SU-DHL-6 (cell line): ENCODE data around the gene SIL1.

Experiments used
- H2AFZ ChIP-seq: fragments of 200-600 bp; sonication (generic); 2 replicates; pipeline ENCODE4 v1.6.1; 2014; ENCODE audit warnings: low read depth, mild to moderate bottlenecking, moderate library complexity, mixed read lengths, antibody characterized with exemption, low read length; ENCODE audit not compliant: severe bottlenecking
- H3F3A ChIP-seq: fragments of 200-600 bp; shearing (Covaris generic); 2 replicates; pipeline ENCODE4 v1.6.0; 2016; ENCODE audit warnings: antibody characterized with exemption, mild to moderate bottlenecking; ENCODE audit not compliant: insufficient read depth
- H3K27ac ChIP-seq: fragments of 200-600 bp; sonication (generic); 2 replicates; pipeline ENCODE4 v1.5.1; 2016; ENCODE audit warnings: low read depth, mild to moderate bottlenecking, low read length, moderate library complexity, mixed read lengths
- H3K27me3 ChIP-seq: fragments of 200-600 bp; sonication (generic), shearing (Covaris generic); 2 replicates; pipeline ENCODE4 v1.6.0; 2014; ENCODE audit warnings: mild to moderate bottlenecking, low read length
- H3K36me3 ChIP-seq: fragments of 200-600 bp; sonication (generic); 2 replicates; pipeline ENCODE4 v1.6.1; 2014; ENCODE audit warnings: mild to moderate bottlenecking, low read length, mixed read lengths
- H3K4me2 ChIP-seq: fragments of 300-600, 200-600 bp; shearing (Covaris generic), sonication (generic); 2 replicates; pipeline ENCODE4 v1.6.0; 2014; ENCODE audit warnings: low read length, low read depth, mild to moderate bottlenecking; ENCODE audit not compliant: poor library complexity, severe bottlenecking
- H3K4me3 ChIP-seq: fragments of 200-600 bp; sonication (generic); 2 replicates; pipeline ENCODE4 v1.5.1; 2014; ENCODE audit warnings: antibody characterized with exemption, low read length, mild to moderate bottlenecking, mixed read lengths; ENCODE audit not compliant: insufficient read depth, poor library complexity, severe bottlenecking
- H3K79me2 ChIP-seq: fragments of 200-600 bp; sonication (generic); 2 replicates; pipeline ENCODE4 v1.6.1; 2014; ENCODE audit warnings: mild to moderate bottlenecking, low read length, moderate library complexity; ENCODE audit not compliant: insufficient read depth
- H3K9ac ChIP-seq: fragments of 200-600 bp; sonication (generic); 2 replicates; pipeline ENCODE4 v1.7.0; 2014; ENCODE audit warnings: mild to moderate bottlenecking, low read length
- H3K9me2 ChIP-seq: fragments of 200-600 bp; sonication (generic); replicated peaks from 2 replicates; pipeline ENCODE4 v1.6.1; 2014; ENCODE audit warnings: low read length; ENCODE audit not compliant: insufficient read depth
- H3K9me3 ChIP-seq: fragments of 200-600 bp; sonication (generic); 2 replicates; pipeline ENCODE4 v1.6.1; 2014; ENCODE audit warnings: low read length, mixed read lengths; ENCODE audit not compliant: insufficient read depth
- H4K20me1 ChIP-seq: fragments of 200-600 bp; sonication (generic); 2 replicates; pipeline ENCODE4 v1.6.1; 2014; ENCODE audit warnings: low read depth, mild to moderate bottlenecking, antibody characterized with exemption, low read length, moderate library complexity, mixed read lengths
- CTCF ChIP-seq: fragments of 200-600 bp; sonication (generic); IDR thresholded peaks from one replicate; pipeline ENCODE4 v1.5.1; 2017; ENCODE audit warnings: antibody characterized with exemption, mild to moderate bottlenecking, low read length, moderate library complexity; ENCODE audit not compliant: insufficient read depth, poor library complexity, severe bottlenecking
- EZH2phosphoT487 ChIP-seq: fragments of 200-600 bp; sonication (generic), shearing (Covaris generic); conservative IDR thresholded peaks from 2 replicates; pipeline ENCODE4 v1.6.1; 2018; ENCODE audit warnings: mild to moderate bottlenecking, antibody characterized with exemption, low read length, moderate library complexity, mixed read lengths

The SIL1 gene

GRCh38 chr5:138983984-138984383 is 214.2 kb downstream of the SIL1 start:
- Histone ChIP-seq H3K27ac (no peak overlapping the region), H3K9me3 (no peaks in the 10 kb centered on the region), H2AFZ (no peak overlapping the region), H3K9me2 (no peaks in the 10 kb centered on the region), H3K36me3 (no peaks in the 10 kb centered on the region), H3K27me3 (no peaks in the 10 kb centered on the region), H3K79me2 (no peaks in the 10 kb centered on the region), H4K20me1 (no peaks in the 10 kb centered on the region), H3K9ac (no peak overlapping the region), H3K4me3 (no peak overlapping the region), H3F3A (no peaks in the 10 kb centered on the region), H3K4me2 (no peak overlapping the region)
- TF ChIP-seq EZH2phosphoT487 = no peak
- no peak for TF ChIP-seq CTCF

- Histone ChIP-seq H2AFZ (no peak overlapping the region), H3K4me3 (no peak overlapping the region), H3K4me2 (no peak overlapping the region), H3K79me2 (no peaks in the 10 kb centered on the region), H4K20me1 (no peaks in the 10 kb centered on the region), H3K9me2 (no peaks in the 10 kb centered on the region), H3K27ac (no peak overlapping the region), H3K36me3 (no peaks in the 10 kb centered on the region), H3K9ac (no peak overlapping the region), H3K9me3 (no peaks in the 10 kb centered on the region), H3F3A (no peaks in the 10 kb centered on the region), H3K27me3 (no peaks in the 10 kb centered on the region)
- TF ChIP-seq CTCF = no peak
These were observed 216.6 kb downstream of the SIL1 start for GRCh38 chr5:138981586-138981985.

GRCh38 chr5:138981131-138981530 is 217.0 kb downstream of the SIL1 start:
- TF ChIP-seq EZH2phosphoT487 (no peak), CTCF (no peak)
- no peaks in the 10 kb centered on the region for H3K9me3 ChIP-seq
- H3K79me2 ChIP-seq = no peaks in the 10 kb centered on the region
- H3K9ac ChIP-seq = no peak overlapping the region
- no peaks in the 10 kb centered on the region for H3F3A ChIP-seq
- H3K4me2 ChIP-seq = no peak overlapping the region
- no peaks in the 10 kb centered on the region for H3K36me3 ChIP-seq
- no peaks in the 10 kb centered on the region for H3K27me3 ChIP-seq
- H3K9me2 ChIP-seq = no peaks in the 10 kb centered on the region
- H2AFZ ChIP-seq = no peak overlapping the region
- no peak overlapping the region for H3K4me3 ChIP-seq
- H3K27ac ChIP-seq = no peak overlapping the region
- no peaks in the 10 kb centered on the region for H4K20me1 ChIP-seq

- no peaks in the 10 kb centered on the region for H3K79me2 ChIP-seq
- H3K9me3 ChIP-seq = no peaks in the 10 kb centered on the region
- no peak overlapping the region for H3K9ac ChIP-seq
- no peaks in the 10 kb centered on the region for H4K20me1 ChIP-seq
- H2AFZ ChIP-seq = no peak overlapping the region
- H3K4me2 ChIP-seq = no peak overlapping the region
- H3K27me3 ChIP-seq = no peaks in the 10 kb centered on the region
- no peaks in the 10 kb centered on the region for H3F3A ChIP-seq
- no peaks in the 10 kb centered on the region for H3K36me3 ChIP-seq
- no peak overlapping the region for H3K4me3 ChIP-seq
- H3K27ac ChIP-seq = no peak overlapping the region
- TF ChIP-seq CTCF = no peak
- H3K9me2 ChIP-seq = no peaks in the 10 kb centered on the region
These were observed 217.7 kb downstream of the SIL1 start for GRCh38 chr5:138980441-138980840.
